GM12878 (cell line): Measurements from ENCODE around the gene TRIP6. TPM values are rescaled to one million over a fixed set of nuclear protein-coding genes. Genes with fewer than 3 reads are reported as not detected.
A peak's percentile ranks its signal among the peaks of the same experiment; 100 is the strongest.

ENCODE experiments used
- ATAC-seq: fragments of 200-7000 bp; cut with Tn5 transposase; 3 replicates; pipeline ENCODE4 v1.9.1; 2020; ENCODE audit warnings: mild to moderate bottlenecking, moderate library complexity
- BruUV-seq: library from RNA; stranded (reverse); fragments of 400-500 nt; replicated peaks from 2 replicates; lab custom pipeline; 2021; lab: Mats Ljungman, UMichigan
- CTCF ChIA-PET: fragments of 300-600 bp; sonication (Branson Sonifier 250); formaldehyde crosslinking; extraction: SDS; loops from one replicate; lab custom pipeline; 2021; ENCODE audit warnings: inconsistent platforms; lab: Yijun Ruan, JAX
- POLR2A ChIA-PET: fragments of 350-600 bp; formaldehyde crosslinking; extraction: SDS; loops from one replicate; lab custom pipeline; 2021; ENCODE audit warnings: inconsistent platforms; lab: Charles Lee
- RAD21 ChIA-PET: fragments of 300-600 bp; sonication (Branson Sonifier 250); formaldehyde crosslinking; loops from one replicate; lab custom pipeline; 2023; ENCODE audit warnings: antibody characterized with exemption; ENCODE audit not compliant: unreplicated experiment; lab: Charles Lee
- SMC1A ChIA-PET: fragments of 300-600 bp; sonication (Branson Sonifier 250); formaldehyde crosslinking; loops from one replicate; lab custom pipeline; 2023; ENCODE audit not compliant: unreplicated experiment, uncharacterized antibody; lab: Charles Lee
- DNase-seq: peaks from one replicate; pipeline ENCODE4 v3.0.0-alpha.2; 2011; ENCODE audit warnings: low read depth, low spot score
- FAIRE-seq: peaks from 3 replicates; lab custom pipeline; 2011; peaks lifted over from hg19 to GRCh38; lab: Jason Lieb, UNC
- H2AFZ ChIP-seq: 2 replicates; pipeline ENCODE4 v1.6.0; 2011; ENCODE audit warnings: low read depth, low read length, control low read depth; ENCODE audit not compliant: control insufficient read depth
- H3K27ac ChIP-seq: 2 replicates; pipeline ENCODE4 v1.5.1; 2011; ENCODE audit warnings: control low read depth; ENCODE audit not compliant: control insufficient read depth, insufficient read depth
- H3K27me3 ChIP-seq, 2 experiments: replicated peaks in 1 of 2; 2 replicates each; pipeline versions ENCODE4 v1.6.0 to v1.6.1; 2011; ENCODE audit warnings: low read length in 1 of 2; ENCODE audit not compliant: control insufficient read depth in 2 of 2, insufficient read depth in 2 of 2
- H3K36me3 ChIP-seq, 2 experiments: 2 replicates each; pipeline ENCODE4 v1.5.1; 2011; ENCODE audit warnings: low read length in 1 of 2; ENCODE audit not compliant: control insufficient read depth in 2 of 2, insufficient read depth in 2 of 2
- H3K4me1 ChIP-seq: 2 replicates; pipeline ENCODE4 v1.6.1; 2011; ENCODE audit warnings: mild to moderate bottlenecking, low read length, moderate library complexity, mixed read lengths; ENCODE audit not compliant: control insufficient read depth, insufficient read depth
- H3K4me2 ChIP-seq: 2 replicates; pipeline ENCODE4 v1.6.0; 2011; ENCODE audit warnings: control low read depth; ENCODE audit not compliant: control insufficient read depth, insufficient read depth
- H3K4me3 ChIP-seq: fragments of 200-600 bp; sonication (generic); 2 replicates; pipeline ENCODE4 v1.5.1; 2016
- H3K79me2 ChIP-seq: 2 replicates; pipeline ENCODE4 v1.6.0; 2011; ENCODE audit warnings: low read length; ENCODE audit not compliant: control insufficient read depth, insufficient read depth
- H3K9ac ChIP-seq: 2 replicates; pipeline ENCODE4 v1.8.0; 2011; ENCODE audit warnings: low read length, control low read depth, mixed read lengths; ENCODE audit not compliant: control insufficient read depth, insufficient read depth
- H3K9me3 ChIP-seq: replicated peaks from 3 replicates; pipeline ENCODE4 v1.5.1; 2011; ENCODE audit warnings: mild to moderate bottlenecking, low read length; ENCODE audit not compliant: control insufficient read depth, insufficient read depth
- H4K20me1 ChIP-seq: 2 replicates; pipeline ENCODE4 v1.6.0; 2011; ENCODE audit not compliant: control insufficient read depth, insufficient read depth
- CHD1 ChIP-seq: IDR thresholded peaks from 2 replicates; pipeline ENCODE4 v1.6.1; 2012; ENCODE audit warnings: low read depth, low read length, improper control_type of control experiment
- DPF2 ChIP-seq: fragments of 450-650 bp; IDR thresholded peaks from 2 replicates; pipeline ENCODE4 v1.6.1; 2017; ENCODE audit warnings: mild to moderate bottlenecking
- EGR1 ChIP-seq, 2 experiments: IDR thresholded peaks; 1 replicate in 1 of 2; 2 replicates in 1 of 2; pipeline ENCODE4 v1.6.1; 2011 to 2012; ENCODE audit warnings: low read depth in 2 of 2, low read length in 2 of 2, borderline replicate concordance in 1 of 2, mild to moderate bottlenecking in 1 of 2, moderate library complexity in 1 of 2
- KDM1A ChIP-seq: fragments of 200-600 bp; sonication (generic); IDR thresholded peaks from 2 replicates; pipeline ENCODE4 v1.6.1; 2016; ENCODE audit warnings: borderline replicate concordance
- MEF2A ChIP-seq: IDR thresholded peaks from 2 replicates; pipeline ENCODE4 v1.6.1; 2011; ENCODE audit warnings: low read depth, mild to moderate bottlenecking, low read length, moderate library complexity; ENCODE audit not compliant: insufficient read depth
- MEF2B ChIP-seq: fragments of 450-650 bp; IDR thresholded peaks from 2 replicates; pipeline ENCODE4 v1.6.1; 2018; ENCODE audit warnings: mild to moderate bottlenecking, moderate library complexity; ENCODE audit not compliant: partially characterized antibody, poor library complexity, severe bottlenecking
- NBN ChIP-seq: fragments of 450-650 bp; IDR thresholded peaks from 2 replicates; pipeline ENCODE4 v1.6.1; 2016
- NFYB ChIP-seq: IDR thresholded peaks from 2 replicates; pipeline ENCODE4 v1.6.1; 2011; ENCODE audit warnings: low read depth, mild to moderate bottlenecking, low read length, improper control_type of control experiment, moderate library complexity; ENCODE audit not compliant: insufficient read depth
- POLR2AphosphoS5 ChIP-seq: IDR thresholded peaks from 2 replicates; pipeline ENCODE4 v1.6.1; 2011; ENCODE audit warnings: mild to moderate bottlenecking, low read length, inconsistent platforms
- RB1 ChIP-seq: fragments of 450-650 bp; formaldehyde crosslinking; IDR thresholded peaks from 2 replicates; pipeline ENCODE4 v1.6.1; 2017; ENCODE audit warnings: mild to moderate bottlenecking, borderline replicate concordance
- TARDBP ChIP-seq: IDR thresholded peaks from 2 replicates; pipeline ENCODE4 v1.6.1; 2016; ENCODE audit warnings: borderline replicate concordance
- ZNF274 ChIP-seq: IDR thresholded peaks from one replicate; pipeline ENCODE4 v1.8.0; 2011; ENCODE audit not compliant: insufficient read length, insufficient read depth
- WGBS: methylation state at CpG from one replicate; pipeline ENCODE4 v1.1.6; 2016; ENCODE audit warnings: low lambda C conversion rate; ENCODE audit not compliant: insufficient replicate concordance, insufficient coverage; ENCODE audit errors: missing lambda C conversion rate; 5-methylcytosine and 5-hydroxymethylcytosine counted together
- in situ Hi-C: fragments of 300-500 bp; cut with MboI; formaldehyde crosslinking; loops from 9 replicates; pipeline ENCODE4 v1.14.3; 2018; ENCODE audit warnings: mixed read lengths
- intact Hi-C: fragments of 100-400 bp; cut with micrococcal nuclease; formaldehyde crosslinking; loops from one replicate; pipeline ENCODE4 v1.14.2; 2022; ENCODE audit not compliant: unreplicated experiment
- polyA plus RNA-seq, 11 experiments: library from polyadenylated mRNA; depleted of rRNA in 4 of 11; unstranded in 6 of 11; stranded (reverse) in 5 of 11; fragments of >200 nt; fragmentation: Nextera tagmentation in 4 of 11; fragmentation: Illumina TruSeq in 1 of 11; extraction: Ambion mirVana in 4 of 11; extraction: Trizol in 1 of 11; gene quantifications; 1 replicate in 1 of 11; 2 replicates in 10 of 11; pipeline versions ENCODE4 v1.2.1 to v1.2.3, GENCODE V29; 2011 to 2016; ENCODE audit warnings: inconsistent platforms in 2 of 11, missing spikeins in 2 of 11, low read depth in 1 of 11
- total RNA-seq, 4 experiments: library from RNA; depleted of rRNA in 3 of 4; stranded (reverse); fragments of >200 nt in 3 of 4; fragmentation: Illumina TruSeq in 1 of 4; extraction: Trizol in 1 of 4; gene quantifications; 2 replicates each; pipeline versions ENCODE4 v1.2.1 to v1.2.3, GENCODE V29; 2013 to 2021
- TF ChIP-seq, protein P1 (sequence below): IDR thresholded peaks from 2 replicates; pipeline ENCODE4 v1.6.1; 2011; ENCODE audit warnings: borderline replicate concordance, low read depth, mild to moderate bottlenecking, moderate library complexity, mixed read lengths, low read length; ENCODE audit not compliant: insufficient read depth; ENCODE audit errors: extremely low read length
- TF ChIP-seq, protein P2 (sequence below): fragments of 450-650 bp; IDR thresholded peaks from 2 replicates; pipeline ENCODE4 v1.6.1; 2017; ENCODE audit warnings: borderline replicate concordance
- TF ChIP-seq, protein P3 (sequence below): IDR thresholded peaks from 2 replicates; pipeline ENCODE4 v1.6.1; 2012; ENCODE audit warnings: low read depth, low read length, improper control_type of control experiment

The TRIP6 gene
- total and polyA plus RNA-seq, 10 of the 15 experiments (the other 5 are each of a cell fraction or from before 2014, with no cell fraction given), result 2.5 to 47.4 (median 25.5) TPM

DNA sequence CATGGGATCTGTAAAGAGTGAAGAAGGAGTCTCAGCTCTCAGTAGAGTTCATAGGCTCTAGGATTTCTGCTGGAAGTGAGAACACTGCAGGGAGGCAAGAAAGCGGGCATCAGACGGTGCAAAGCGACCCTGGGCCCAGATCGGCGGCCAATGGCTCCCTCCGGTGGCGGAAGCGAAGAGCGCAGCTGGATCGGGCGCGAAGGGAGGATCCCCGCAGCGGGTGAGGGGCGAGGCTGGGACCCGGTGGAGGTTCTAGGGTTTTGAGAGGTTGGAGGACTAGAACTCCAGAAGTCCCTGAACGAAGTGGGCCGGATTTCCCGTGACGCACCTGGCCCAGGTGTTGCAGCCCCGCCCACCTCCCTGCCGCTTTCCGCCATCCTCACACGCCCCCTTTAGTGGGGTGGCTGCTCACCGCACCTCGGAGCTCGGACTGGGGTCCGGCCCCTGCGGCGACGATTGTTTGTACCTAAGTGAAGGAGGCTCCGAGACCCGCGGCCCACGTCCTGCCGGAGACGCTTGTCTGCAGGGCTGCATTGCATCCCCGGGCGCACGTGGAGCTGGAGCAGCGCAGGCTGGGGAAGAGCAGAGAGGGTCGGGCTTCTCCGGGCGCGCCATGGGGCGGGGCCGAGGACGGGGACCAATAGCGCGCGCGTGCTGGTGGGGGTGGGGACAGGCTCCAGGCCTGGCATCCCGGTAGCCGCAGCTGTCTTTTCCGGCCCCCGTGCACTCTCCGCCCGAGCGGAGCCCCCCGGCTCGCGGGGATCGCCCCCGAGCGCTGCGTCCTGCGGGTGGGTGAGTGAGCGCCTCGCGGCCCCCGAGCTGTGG lies 14.9 kb upstream of the TRIP6 start, which contains the start of gene SLC12A9 (continued):
- TF ChIP-seq NFYB (peak; percentile 88), POLR2AphosphoS5 (peak; percentile 27; the same call in 1 of the 2 replicates), CHD1 (0 out of 2 replicates have a peak, but pooled peaks have one; percentile 46), MEF2B (no peak), DPF2 (peak; percentile 73; the same call in 1 of the 2 replicates), NBN (peak; percentile 79), KDM1A (no peak)
- TF ChIP-seq, all 136 proteins: peak for 35

DNA sequence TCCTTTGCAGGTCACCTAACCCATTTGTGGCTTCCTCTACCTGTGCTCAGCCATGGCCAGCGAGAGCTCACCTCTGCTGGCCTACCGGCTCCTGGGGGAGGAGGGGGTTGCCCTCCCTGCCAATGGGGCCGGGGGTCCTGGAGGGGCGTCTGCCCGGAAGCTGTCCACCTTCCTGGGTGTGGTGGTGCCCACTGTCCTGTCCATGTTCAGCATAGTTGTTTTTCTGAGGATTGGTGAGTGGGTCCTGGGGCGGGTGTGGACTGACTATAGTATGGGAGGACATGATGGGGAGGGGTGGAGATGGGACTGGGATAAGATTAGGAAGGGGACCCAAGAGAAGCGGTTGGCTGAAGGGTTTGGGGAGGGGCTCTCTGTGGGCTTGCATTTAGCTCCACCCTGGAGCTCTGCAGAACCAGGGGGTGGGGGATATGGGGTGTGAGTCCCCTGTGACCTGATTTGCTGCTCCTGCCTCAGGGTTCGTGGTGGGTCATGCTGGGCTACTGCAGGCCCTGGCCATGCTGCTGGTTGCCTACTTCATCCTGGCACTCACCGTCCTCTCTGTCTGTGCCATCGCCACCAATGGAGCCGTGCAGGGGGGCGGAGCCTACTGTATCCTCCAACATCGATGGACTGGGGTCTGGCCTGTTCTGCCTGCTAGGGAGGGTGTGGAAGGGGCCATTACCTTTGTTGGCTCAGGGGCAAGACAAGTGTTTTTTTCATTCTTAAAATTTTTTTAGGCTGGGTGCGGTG lies 12.9 kb upstream of the TRIP6 start:
- Histone ChIP-seq H3K79me2 (peaks cover 10% of the 10 kb centered on the region), H3K27me3 (no peaks in the 10 kb centered on the region), H3K4me1 (peaks cover 2% of the 10 kb centered on the region), H4K20me1 (no peaks in the 10 kb centered on the region), H3K4me3 (peak overlapping the region; percentile 91; the same call in 1 of the 2 replicates), H3K36me3 (no peaks in the 10 kb centered on the region), H2AFZ (no peak overlapping the region), H3K9ac (no peak overlapping the region), H3K27ac (no peak overlapping the region), H3K9me3 (no peaks in the 10 kb centered on the region), H3K4me2 (peak overlapping the region; percentile 100)
- RAD21 ChIA-PET, result interaction anchor here (0.7 to 4.6 kb wide), 4 partner anchors 33 to 162 kb away, joined by 3 to 43 read pairs (median 4); partner anchors contain the start of gene POP7
- in situ Hi-C loops, result loop anchor here (10.0 kb wide), 2 partner anchors 150 to 380 kb away; partner anchors contain the start of genes POP7 and TSC22D4
- ATAC-seq, result no peak
- POLR2A ChIA-PET, result interaction anchor here (0.6 to 1.7 kb wide), 6 partner anchors 21 to 878 kb away, joined by 3 to 8 read pairs (median 3); partner anchors contain the start of genes PCOLCE and SRRT
- 96% methylated on average over 14 of the region's 14 CpGs for WGBS
- no peak for DNase-seq
- no TSS peak for BruUV-seq
- SMC1A ChIA-PET, result interaction anchor here (0.9 to 3.7 kb wide), 3 partner anchors 35 to 162 kb away, joined by 4 to 17 read pairs (median 4); partner anchors contain the start of gene UFSP1
- TF ChIP-seq, protein P1, sequence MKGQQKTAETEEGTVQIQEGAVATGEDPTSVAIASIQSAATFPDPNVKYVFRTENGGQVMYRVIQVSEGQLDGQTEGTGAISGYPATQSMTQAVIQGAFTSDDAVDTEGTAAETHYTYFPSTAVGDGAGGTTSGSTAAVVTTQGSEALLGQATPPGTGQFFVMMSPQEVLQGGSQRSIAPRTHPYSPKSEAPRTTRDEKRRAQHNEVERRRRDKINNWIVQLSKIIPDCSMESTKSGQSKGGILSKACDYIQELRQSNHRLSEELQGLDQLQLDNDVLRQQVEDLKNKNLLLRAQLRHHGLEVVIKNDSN, result no peak
- TF ChIP-seq, protein P2, sequence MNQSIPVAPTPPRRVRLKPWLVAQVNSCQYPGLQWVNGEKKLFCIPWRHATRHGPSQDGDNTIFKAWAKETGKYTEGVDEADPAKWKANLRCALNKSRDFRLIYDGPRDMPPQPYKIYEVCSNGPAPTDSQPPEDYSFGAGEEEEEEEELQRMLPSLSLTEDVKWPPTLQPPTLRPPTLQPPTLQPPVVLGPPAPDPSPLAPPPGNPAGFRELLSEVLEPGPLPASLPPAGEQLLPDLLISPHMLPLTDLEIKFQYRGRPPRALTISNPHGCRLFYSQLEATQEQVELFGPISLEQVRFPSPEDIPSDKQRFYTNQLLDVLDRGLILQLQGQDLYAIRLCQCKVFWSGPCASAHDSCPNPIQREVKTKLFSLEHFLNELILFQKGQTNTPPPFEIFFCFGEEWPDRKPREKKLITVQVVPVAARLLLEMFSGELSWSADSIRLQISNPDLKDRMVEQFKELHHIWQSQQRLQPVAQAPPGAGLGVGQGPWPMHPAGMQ, result no peak
- TF ChIP-seq RB1 (no peak), EGR1 (IDR thresholded peaks at IDR 0.05; ENCODE audit: borderline replicate concordance in 1 of 2, low read depth in 2 of 2, low read length in 2 of 2) (no peak), ZNF274 (no peak), TARDBP (no peak), MEF2A (no peak)
- TF ChIP-seq, protein P3, sequence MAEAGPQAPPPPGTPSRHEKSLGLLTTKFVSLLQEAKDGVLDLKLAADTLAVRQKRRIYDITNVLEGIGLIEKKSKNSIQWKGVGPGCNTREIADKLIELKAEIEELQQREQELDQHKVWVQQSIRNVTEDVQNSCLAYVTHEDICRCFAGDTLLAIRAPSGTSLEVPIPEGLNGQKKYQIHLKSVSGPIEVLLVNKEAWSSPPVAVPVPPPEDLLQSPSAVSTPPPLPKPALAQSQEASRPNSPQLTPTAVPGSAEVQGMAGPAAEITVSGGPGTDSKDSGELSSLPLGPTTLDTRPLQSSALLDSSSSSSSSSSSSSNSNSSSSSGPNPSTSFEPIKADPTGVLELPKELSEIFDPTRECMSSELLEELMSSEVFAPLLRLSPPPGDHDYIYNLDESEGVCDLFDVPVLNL, result no peak
- CTCF ChIA-PET, result interaction anchor here (1.2 to 7.7 kb wide), 4 partner anchors 52 to 290 kb away, joined by 5 to 238 read pairs (median 47); partner anchors contain the start of gene POP7
- no peak for FAIRE-seq
- intact Hi-C loops, result no loop called here
